OCI-LY1 (cell line): ENCODE data around the gene CARD11.

ENCODE experiments used
- H2AFZ ChIP-seq: fragments of 200-600 bp; sonication (generic), shearing (Covaris generic); 2 replicates; pipeline ENCODE4 v1.6.0; 2014; ENCODE audit warnings: antibody characterized with exemption, mild to moderate bottlenecking, low read length
- H3F3A ChIP-seq: fragments of 200-600 bp; sonication (generic), shearing (Covaris generic); 2 replicates; pipeline ENCODE4 v1.6.0; 2014; ENCODE audit warnings: mild to moderate bottlenecking, antibody characterized with exemption, low read length, moderate library complexity; ENCODE audit not compliant: insufficient read depth
- H3K27ac ChIP-seq: fragments of 200-600 bp; sonication (generic); 2 replicates; pipeline ENCODE4 v1.5.1; 2014; ENCODE audit warnings: low read length, mixed run types, mild to moderate bottlenecking, low read depth; ENCODE audit not compliant: poor library complexity, severe bottlenecking
- H3K27me3 ChIP-seq: fragments of 200-600 bp; sonication (generic); 2 replicates; pipeline ENCODE4 v1.6.0; 2014; ENCODE audit warnings: antibody characterized with exemption, mild to moderate bottlenecking, low read length, moderate library complexity; ENCODE audit not compliant: insufficient read depth
- H3K36me3 ChIP-seq: fragments of 200-600 bp; sonication (generic); 2 replicates; pipeline ENCODE4 v1.6.1; 2014; ENCODE audit warnings: mild to moderate bottlenecking, antibody characterized with exemption, low read length, moderate library complexity, mixed read lengths; ENCODE audit not compliant: insufficient read depth
- H3K4me1 ChIP-seq: fragments of 200-600 bp; sonication (generic); 2 replicates; pipeline ENCODE4 v1.5.1; 2014; ENCODE audit warnings: mild to moderate bottlenecking, low read length, moderate library complexity; ENCODE audit not compliant: insufficient read depth, severe bottlenecking
- H3K4me2 ChIP-seq: fragments of 200-600 bp; sonication (generic), shearing (Covaris generic); 2 replicates; pipeline ENCODE4 v1.6.1; 2014; ENCODE audit warnings: low read length
- H3K4me3 ChIP-seq: fragments of 200-600 bp; sonication (generic); 2 replicates; pipeline ENCODE4 v1.5.1; 2014; ENCODE audit warnings: low read length, low read depth, mild to moderate bottlenecking, mixed read lengths; ENCODE audit not compliant: poor library complexity, severe bottlenecking
- H3K79me2 ChIP-seq: fragments of 200-600 bp; shearing (Covaris generic); 2 replicates; pipeline ENCODE4 v1.6.1; 2016; ENCODE audit warnings: mixed run types, low read length, mixed read lengths; ENCODE audit not compliant: insufficient read depth
- H3K9ac ChIP-seq: fragments of 200-600 bp; sonication (generic), shearing (Covaris generic); 2 replicates; pipeline ENCODE4 v1.6.1; 2014; ENCODE audit warnings: mild to moderate bottlenecking, low read length, mixed read lengths
- H3K9me2 ChIP-seq: fragments of 200-600 bp; sonication (generic), shearing (Covaris generic); 2 replicates; pipeline ENCODE4 v1.6.1; 2014; ENCODE audit warnings: low read depth, mild to moderate bottlenecking, low read length, mixed read lengths
- H3K9me3 ChIP-seq: fragments of 200-600 bp; shearing (Covaris generic); 2 replicates; pipeline ENCODE4 v1.6.1; 2014; ENCODE audit warnings: low read length, mixed read lengths
- H4K20me1 ChIP-seq: fragments of 200-600 bp; sonication (generic), shearing (Covaris generic); 2 replicates; pipeline ENCODE4 v1.6.0; 2016; ENCODE audit warnings: mild to moderate bottlenecking, low read length; ENCODE audit not compliant: insufficient read depth
- EZH2 ChIP-seq: fragments of 200-600 bp; sonication (generic), shearing (Covaris generic); IDR thresholded peaks from 2 replicates; pipeline ENCODE4 v1.8.0; 2017; ENCODE audit warnings: borderline replicate concordance, mixed run types, mild to moderate bottlenecking, antibody characterized with exemption, low read length, moderate library complexity, mixed read lengths
- TF ChIP-seq, protein P1 (sequence below): fragments of 200-600 bp; sonication (generic), shearing (Covaris generic); IDR thresholded peaks from 2 replicates; pipeline ENCODE4 v1.5.1; 2017; ENCODE audit warnings: mild to moderate bottlenecking, antibody characterized with exemption, low read length, moderate library complexity, mixed read lengths

Gene CARD11

DNA sequence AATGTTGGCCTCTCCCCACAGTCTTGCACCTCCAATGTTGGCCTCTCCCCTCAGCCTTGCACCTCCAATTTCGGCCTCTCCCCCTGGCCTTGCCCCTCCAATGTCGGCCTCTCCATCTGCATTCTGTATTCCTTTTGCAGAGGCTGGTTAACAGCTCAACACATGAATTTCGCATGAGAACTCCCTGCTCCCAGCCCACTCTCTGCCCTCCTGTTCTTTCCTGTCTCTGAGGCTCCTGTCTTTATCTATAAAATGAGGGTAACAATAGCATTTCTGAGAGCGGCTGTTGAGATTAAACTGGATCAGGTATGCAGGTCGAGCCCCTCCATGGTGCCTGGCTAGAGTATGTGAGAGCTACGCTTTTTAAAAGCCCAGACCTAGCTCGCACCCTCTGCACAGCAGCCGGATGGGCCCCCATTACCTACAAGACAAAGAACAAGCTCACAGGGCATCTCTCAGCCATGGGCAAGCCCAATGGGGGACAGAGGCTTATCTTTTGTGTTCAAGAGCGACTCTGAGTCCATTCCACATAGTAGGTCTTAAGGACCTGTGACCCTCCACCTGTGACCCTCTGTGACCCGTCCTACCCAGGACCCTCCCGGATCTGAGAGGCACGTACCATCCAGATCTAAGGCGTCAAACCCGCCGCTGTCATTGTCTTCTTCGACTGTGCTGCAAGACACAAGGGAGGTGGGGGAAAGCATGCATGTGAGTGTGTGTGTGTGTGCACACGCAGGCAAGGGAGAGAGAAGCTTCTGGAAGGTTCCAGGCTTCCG, 117.4 kb downstream of the CARD11 start:
- no peaks in the 10 kb centered on the region for H3K9me3 ChIP-seq
- peaks cover 31% of the 10 kb centered on the region for H3K4me1 ChIP-seq
- no peaks in the 10 kb centered on the region for H3K9me2 ChIP-seq
- H3K36me3 ChIP-seq, result peaks cover 21% of the 10 kb centered on the region; the same call in 1 of the 2 replicates
- no peaks in the 10 kb centered on the region for H3K27me3 ChIP-seq
- no peak overlapping the region for H3K9ac ChIP-seq
- peak overlapping the region; percentile 92 for H3K27ac ChIP-seq
- H3K79me2 ChIP-seq, result no peaks in the 10 kb centered on the region
- no peak for TF ChIP-seq EZH2
- TF ChIP-seq, protein P1, sequence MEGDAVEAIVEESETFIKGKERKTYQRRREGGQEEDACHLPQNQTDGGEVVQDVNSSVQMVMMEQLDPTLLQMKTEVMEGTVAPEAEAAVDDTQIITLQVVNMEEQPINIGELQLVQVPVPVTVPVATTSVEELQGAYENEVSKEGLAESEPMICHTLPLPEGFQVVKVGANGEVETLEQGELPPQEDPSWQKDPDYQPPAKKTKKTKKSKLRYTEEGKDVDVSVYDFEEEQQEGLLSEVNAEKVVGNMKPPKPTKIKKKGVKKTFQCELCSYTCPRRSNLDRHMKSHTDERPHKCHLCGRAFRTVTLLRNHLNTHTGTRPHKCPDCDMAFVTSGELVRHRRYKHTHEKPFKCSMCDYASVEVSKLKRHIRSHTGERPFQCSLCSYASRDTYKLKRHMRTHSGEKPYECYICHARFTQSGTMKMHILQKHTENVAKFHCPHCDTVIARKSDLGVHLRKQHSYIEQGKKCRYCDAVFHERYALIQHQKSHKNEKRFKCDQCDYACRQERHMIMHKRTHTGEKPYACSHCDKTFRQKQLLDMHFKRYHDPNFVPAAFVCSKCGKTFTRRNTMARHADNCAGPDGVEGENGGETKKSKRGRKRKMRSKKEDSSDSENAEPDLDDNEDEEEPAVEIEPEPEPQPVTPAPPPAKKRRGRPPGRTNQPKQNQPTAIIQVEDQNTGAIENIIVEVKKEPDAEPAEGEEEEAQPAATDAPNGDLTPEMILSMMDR, result no peak
- no peaks in the 10 kb centered on the region for H3F3A ChIP-seq
- no peak overlapping the region for H2AFZ ChIP-seq
- H4K20me1 ChIP-seq, result no peaks in the 10 kb centered on the region
- H3K4me2 ChIP-seq, result no peak overlapping the region
- H3K4me3 ChIP-seq, result no peak overlapping the region

DNA sequence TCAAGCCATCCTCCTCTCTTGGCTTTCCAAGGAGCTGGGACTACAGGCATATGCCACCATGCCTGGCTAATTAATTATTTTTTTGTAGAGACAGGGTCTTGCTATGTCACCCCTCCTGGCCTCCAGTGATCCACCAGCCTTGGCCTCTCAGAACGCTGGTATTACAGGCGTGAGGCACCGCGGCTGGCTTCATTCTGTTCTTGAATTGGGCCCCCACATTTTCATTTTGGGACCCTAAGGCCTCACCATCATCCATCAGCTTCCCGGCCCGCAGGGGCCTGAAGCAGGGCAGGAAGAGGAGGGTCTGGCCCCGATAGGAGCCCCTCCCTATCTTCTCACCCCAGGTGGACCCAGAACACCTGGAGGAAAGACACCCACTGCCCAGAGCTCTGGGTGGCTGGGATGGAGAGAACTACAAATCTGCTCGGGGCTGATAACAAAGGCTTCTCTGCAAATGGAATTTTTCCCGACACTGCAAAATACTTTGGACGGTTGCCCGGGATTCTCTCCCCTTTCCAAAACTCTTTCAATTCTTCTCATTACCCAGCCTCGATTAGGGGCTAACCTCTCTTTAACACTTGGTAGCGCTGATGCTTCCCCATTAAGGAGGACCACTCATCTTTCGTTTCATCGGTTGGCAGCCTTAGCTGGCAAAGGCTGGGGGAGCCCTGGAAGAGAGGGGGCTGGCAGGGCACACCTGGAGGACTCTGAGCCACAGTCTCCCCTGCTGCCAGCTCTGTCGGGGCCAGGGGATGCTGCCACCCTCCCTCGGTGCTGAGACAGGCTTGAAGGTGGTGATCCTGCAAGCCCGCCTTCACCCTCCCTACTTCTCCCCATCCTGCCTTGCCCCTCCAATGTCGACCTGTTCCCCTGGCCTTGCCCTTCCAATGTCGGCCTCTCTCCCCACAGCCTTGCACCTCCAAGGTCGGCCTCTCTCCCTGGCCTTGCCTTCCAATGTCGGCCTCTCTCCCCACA, 118.5 kb downstream of the CARD11 start:
- Histone ChIP-seq H3K9ac (no peak overlapping the region), H3K27me3 (no peaks in the 10 kb centered on the region), H3K36me3 (peaks cover 30% of the 10 kb centered on the region), H2AFZ (no peak overlapping the region), H3K27ac (no peak overlapping the region), H4K20me1 (no peaks in the 10 kb centered on the region), H3K79me2 (no peaks in the 10 kb centered on the region), H3K9me3 (no peaks in the 10 kb centered on the region), H3K4me3 (no peak overlapping the region), H3F3A (no peaks in the 10 kb centered on the region), H3K4me2 (no peak overlapping the region), H3K4me1 (peaks cover 31% of the 10 kb centered on the region), H3K9me2 (no peaks in the 10 kb centered on the region)
- TF ChIP-seq, protein P1, result no peak
- no peak for TF ChIP-seq EZH2

DNA sequence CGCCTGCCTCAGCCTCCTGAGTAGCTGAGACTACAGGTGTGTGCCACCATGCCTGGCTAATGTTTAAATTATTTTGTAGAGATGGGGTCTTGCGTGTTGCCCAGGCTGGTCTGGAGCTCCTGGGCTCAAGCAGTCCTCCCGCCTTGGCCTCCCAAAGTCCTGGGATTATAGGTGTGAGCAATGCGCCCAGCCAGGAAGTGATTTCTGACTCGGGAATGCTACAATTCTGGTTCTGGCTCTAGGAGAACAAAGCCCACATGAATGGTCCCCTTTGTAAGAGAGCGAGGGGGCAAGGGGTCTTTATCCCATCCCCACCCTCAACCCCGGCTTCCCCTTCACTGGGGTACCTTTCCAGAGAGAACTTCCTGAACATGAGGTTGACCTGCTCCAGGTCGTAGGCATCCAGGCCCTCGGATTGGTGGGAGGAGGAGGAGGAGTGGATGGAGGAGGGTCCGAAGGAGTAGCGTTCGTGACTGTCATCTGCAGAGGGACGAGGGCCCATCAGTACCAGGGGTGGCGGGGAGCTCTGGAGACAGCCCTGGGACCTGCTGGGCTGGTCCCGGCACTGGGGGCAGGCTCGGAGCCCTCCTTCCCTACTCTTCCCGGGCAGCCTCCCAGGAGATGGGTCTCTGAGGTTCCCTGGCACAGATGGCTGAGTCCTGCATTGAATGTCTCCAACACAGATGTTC, 119.6 kb downstream of the CARD11 start:
- no peaks in the 10 kb centered on the region for H3K79me2 ChIP-seq
- H3K36me3 ChIP-seq, result peaks cover 42% of the 10 kb centered on the region
- H3K4me1 ChIP-seq, result peaks cover 23% of the 10 kb centered on the region
- no peak overlapping the region for H2AFZ ChIP-seq
- H4K20me1 ChIP-seq, result no peaks in the 10 kb centered on the region
- H3F3A ChIP-seq, result no peaks in the 10 kb centered on the region
- no peak overlapping the region for H3K27ac ChIP-seq
- no peak overlapping the region for H3K4me3 ChIP-seq
- no peaks in the 10 kb centered on the region for H3K9me2 ChIP-seq
- H3K9ac ChIP-seq, result no peak overlapping the region
- no peaks in the 10 kb centered on the region for H3K9me3 ChIP-seq
- no peaks in the 10 kb centered on the region for H3K27me3 ChIP-seq
- no peak for TF ChIP-seq EZH2
- TF ChIP-seq, protein P1, result no peak
- no peak overlapping the region for H3K4me2 ChIP-seq
